OCI-LY3 (cell line): ENCODE results near the gene ACOXL.

Experiments used
- H2AFZ ChIP-seq: fragments of 200-600, 300-600 bp; shearing (Covaris generic); 2 replicates; pipeline ENCODE4 v1.6.0; 2014; ENCODE audit warnings: antibody characterized with exemption, low read depth, low read length
- H3K27ac ChIP-seq: fragments of 200-600, 300-600 bp; sonication (generic); 2 replicates; pipeline ENCODE4 v1.5.1; 2014; ENCODE audit warnings: mild to moderate bottlenecking, low read length, moderate library complexity, mixed read lengths
- H3K27me3 ChIP-seq: fragments of 200-600, 300-600 bp; sonication (generic); 2 replicates; pipeline ENCODE4 v1.6.1; 2014; ENCODE audit warnings: low read depth, low read length, mixed read lengths
- H3K36me3 ChIP-seq: fragments of 200-600, 300-600 bp; sonication (generic); replicated peaks from 2 replicates; pipeline ENCODE3; 2014; ENCODE audit warnings: low read depth, low read length, mixed read lengths
- H3K4me1 ChIP-seq: fragments of 300-600, 200-600 bp; sonication (generic); 2 replicates; pipeline ENCODE4 v1.6.1; 2014; ENCODE audit warnings: low read length, mixed read lengths
- H3K4me2 ChIP-seq: fragments of 200-600, 300-600 bp; sonication (generic); 2 replicates; pipeline ENCODE4 v1.6.1; 2014; ENCODE audit warnings: low read length, mixed read lengths
- H3K4me3 ChIP-seq: fragments of 300-600, 200-600 bp; sonication (generic); 2 replicates; pipeline ENCODE4 v1.5.1; 2014; ENCODE audit warnings: antibody characterized with exemption, mild to moderate bottlenecking, low read length, moderate library complexity
- H3K79me2 ChIP-seq: fragments of 300-600, 200-600 bp; shearing (Covaris generic); 2 replicates; pipeline ENCODE4 v1.6.1; 2014; ENCODE audit warnings: mild to moderate bottlenecking, low read length, mixed read lengths
- H3K9ac ChIP-seq: fragments of 300-600, 200-600 bp; shearing (Covaris generic); 2 replicates; pipeline ENCODE4 v1.6.0; 2014; ENCODE audit warnings: mild to moderate bottlenecking, low read length, moderate library complexity
- H3K9me3 ChIP-seq: fragments of 200-600, 300-600 bp; shearing (Covaris generic); 2 replicates; pipeline ENCODE4 v1.6.1; 2014; ENCODE audit warnings: low read length, mixed read lengths; ENCODE audit not compliant: insufficient read depth
- H4K20me1 ChIP-seq: fragments of 200-600, 300-600 bp; sonication (generic); 2 replicates; pipeline ENCODE4 v1.6.1; 2016; ENCODE audit warnings: low read length, mixed read lengths; ENCODE audit not compliant: insufficient read depth
- EZH2phosphoT487 ChIP-seq: fragments of 200-600 bp; shearing (Covaris generic); IDR thresholded peaks from 2 replicates; pipeline ENCODE4 v1.6.1; 2018; ENCODE audit warnings: antibody characterized with exemption, mixed run types, low read depth
- TF ChIP-seq, protein P1 (sequence below): fragments of 200-600, 300-600 bp; sonication (generic); IDR thresholded peaks from 2 replicates; pipeline ENCODE4 v1.5.1; 2014; ENCODE audit warnings: antibody characterized with exemption, low read length, low read depth

ACOXL gene

DNA sequence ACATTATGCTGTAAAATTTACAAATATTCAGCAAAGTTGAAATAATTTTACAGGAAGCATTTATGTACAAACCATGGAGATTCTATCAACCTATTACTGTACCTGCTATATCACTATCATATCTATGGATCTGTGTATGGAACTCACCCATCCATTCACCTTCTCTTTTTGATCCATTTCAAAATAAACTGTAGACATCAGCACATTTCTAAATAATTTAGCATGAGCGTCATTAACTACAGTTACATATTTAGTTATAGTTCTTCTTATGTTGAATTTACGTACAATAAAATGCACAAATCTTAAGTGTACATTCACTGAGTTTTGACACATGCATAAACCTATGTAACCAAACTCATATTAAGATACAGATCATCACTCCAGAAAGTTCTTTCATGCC, 260.5 kb downstream of the ACOXL start:
- Histone ChIP-seq H3K27ac (no peak overlapping the region), H3K4me1 (peaks cover 9% of the 10 kb centered on the region), H3K4me2 (no peak overlapping the region), H3K9ac (no peak overlapping the region), H4K20me1 (no peaks in the 10 kb centered on the region), H3K27me3 (peaks cover 34% of the 10 kb centered on the region), H3K9me3 (no peaks in the 10 kb centered on the region), H3K4me3 (no peak overlapping the region), H3K36me3 (no peaks in the 10 kb centered on the region), H3K79me2 (no peaks in the 10 kb centered on the region), H2AFZ (no peak overlapping the region)
- TF ChIP-seq EZH2phosphoT487 = no peak
- TF ChIP-seq, protein P1, sequence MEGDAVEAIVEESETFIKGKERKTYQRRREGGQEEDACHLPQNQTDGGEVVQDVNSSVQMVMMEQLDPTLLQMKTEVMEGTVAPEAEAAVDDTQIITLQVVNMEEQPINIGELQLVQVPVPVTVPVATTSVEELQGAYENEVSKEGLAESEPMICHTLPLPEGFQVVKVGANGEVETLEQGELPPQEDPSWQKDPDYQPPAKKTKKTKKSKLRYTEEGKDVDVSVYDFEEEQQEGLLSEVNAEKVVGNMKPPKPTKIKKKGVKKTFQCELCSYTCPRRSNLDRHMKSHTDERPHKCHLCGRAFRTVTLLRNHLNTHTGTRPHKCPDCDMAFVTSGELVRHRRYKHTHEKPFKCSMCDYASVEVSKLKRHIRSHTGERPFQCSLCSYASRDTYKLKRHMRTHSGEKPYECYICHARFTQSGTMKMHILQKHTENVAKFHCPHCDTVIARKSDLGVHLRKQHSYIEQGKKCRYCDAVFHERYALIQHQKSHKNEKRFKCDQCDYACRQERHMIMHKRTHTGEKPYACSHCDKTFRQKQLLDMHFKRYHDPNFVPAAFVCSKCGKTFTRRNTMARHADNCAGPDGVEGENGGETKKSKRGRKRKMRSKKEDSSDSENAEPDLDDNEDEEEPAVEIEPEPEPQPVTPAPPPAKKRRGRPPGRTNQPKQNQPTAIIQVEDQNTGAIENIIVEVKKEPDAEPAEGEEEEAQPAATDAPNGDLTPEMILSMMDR = no peak

DNA sequence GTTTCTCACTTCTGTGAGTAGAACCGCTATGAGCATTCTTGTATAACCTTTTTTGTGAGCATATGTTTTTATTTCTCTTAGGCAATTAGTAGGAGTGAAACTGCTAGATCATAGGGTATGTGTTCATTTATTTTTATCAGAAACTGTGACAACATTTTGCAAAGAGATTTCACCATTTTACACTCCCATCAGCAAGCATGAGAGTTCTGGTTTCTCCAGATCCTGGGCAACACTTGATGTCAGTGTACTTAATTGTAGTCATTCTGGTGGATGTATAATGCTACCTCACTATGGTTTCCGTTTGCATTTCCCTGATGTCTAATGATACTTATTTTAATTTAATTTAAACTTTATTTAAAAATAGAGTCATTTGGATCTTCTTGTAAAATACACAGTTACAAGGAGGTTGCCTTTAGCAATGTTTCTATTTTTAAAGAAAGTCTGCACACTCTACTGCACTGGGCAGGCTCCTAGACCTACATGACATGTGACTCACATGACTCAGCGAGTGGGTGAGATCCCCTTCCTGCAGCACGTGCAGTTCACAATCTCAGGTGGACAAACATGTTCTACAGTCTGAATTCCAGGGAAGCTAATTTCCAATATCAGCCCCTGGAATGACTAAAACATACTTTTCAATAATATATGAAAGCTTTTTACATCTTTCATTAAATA, 261.3 kb downstream of the ACOXL start:
- Histone ChIP-seq H3K9ac (no peak overlapping the region), H3K4me2 (peak overlapping the region; percentile 27; the same call in 1 of the 2 replicates), H4K20me1 (no peaks in the 10 kb centered on the region), H3K4me3 (no peak overlapping the region), H3K27me3 (peaks cover 41% of the 10 kb centered on the region), H3K27ac (no peak overlapping the region), H3K9me3 (no peaks in the 10 kb centered on the region), H3K79me2 (no peaks in the 10 kb centered on the region), H3K4me1 (peaks cover 9% of the 10 kb centered on the region), H3K36me3 (no peaks in the 10 kb centered on the region), H2AFZ (no peak overlapping the region)
- no peak for TF ChIP-seq EZH2phosphoT487
- TF ChIP-seq, protein P1 = no peak

DNA sequence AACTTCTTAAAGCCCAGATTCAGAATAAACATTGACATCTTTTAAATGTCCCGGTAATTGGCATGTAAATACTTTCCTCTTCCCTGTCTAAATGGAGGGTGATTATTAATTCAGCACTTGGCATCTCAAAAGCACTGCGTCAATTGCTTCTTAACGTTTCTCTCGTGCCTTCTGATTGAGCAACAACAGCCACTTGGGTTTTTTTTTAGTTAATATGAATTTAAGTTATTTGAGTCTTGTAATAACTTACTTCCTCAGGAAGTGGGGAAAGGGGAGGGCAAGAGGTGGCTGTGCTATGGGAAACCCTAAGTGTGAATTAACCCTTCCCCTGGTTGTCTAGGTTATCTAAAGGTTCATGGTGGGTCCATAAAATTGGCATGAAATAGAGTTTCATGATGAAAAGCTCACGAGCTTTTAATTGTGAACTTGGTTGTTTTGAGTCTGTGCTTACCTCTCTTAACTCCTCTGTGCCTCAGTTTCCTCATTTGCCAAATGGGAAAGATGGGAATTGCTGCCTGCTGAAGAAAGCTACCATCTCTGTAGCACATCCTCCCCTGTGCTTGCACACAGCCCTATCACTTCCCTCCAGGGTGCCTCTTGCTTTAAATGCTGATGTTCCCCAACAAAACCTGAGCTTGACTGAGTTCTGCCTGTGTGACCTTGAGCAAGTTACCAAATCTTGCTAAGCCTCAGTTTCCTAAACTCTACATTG, 262.0 kb downstream of the ACOXL start:
- H3K79me2 ChIP-seq = no peaks in the 10 kb centered on the region
- H2AFZ ChIP-seq = no peak overlapping the region
- no peak overlapping the region for H3K9ac ChIP-seq
- no peaks in the 10 kb centered on the region for H3K36me3 ChIP-seq
- peaks cover 45% of the 10 kb centered on the region for H3K27me3 ChIP-seq
- H3K4me1 ChIP-seq = peaks cover 9% of the 10 kb centered on the region
- TF ChIP-seq, protein P1 = no peak
- TF ChIP-seq EZH2phosphoT487 = no peak
- no peak overlapping the region for H3K4me3 ChIP-seq
- no peaks in the 10 kb centered on the region for H4K20me1 ChIP-seq
- no peaks in the 10 kb centered on the region for H3K9me3 ChIP-seq
- peak overlapping the region; percentile 27; the same call in 1 of the 2 replicates for H3K4me2 ChIP-seq
- H3K27ac ChIP-seq = no peak overlapping the region

DNA sequence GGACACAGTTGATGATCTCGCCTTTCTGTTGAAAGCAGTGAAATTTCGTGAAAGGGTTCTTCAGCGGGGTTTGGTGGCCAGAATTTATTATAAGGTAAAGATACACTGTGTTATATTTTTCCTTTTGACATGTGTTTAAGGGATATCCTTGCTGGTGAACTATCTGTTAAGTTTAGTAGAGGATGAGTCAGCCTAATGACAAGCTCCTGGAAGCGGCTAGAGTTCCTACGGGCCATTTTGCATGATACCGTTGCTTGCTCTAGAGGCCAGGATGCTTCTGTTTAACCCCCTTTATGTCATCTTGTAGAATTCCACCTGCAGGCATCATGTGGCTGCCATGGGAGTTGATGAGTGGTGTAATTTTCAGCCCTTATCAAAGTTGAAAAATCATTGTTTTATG, 263.5 kb downstream of the ACOXL start:
- no peak overlapping the region for H3K4me2 ChIP-seq
- peaks cover 9% of the 10 kb centered on the region for H3K4me1 ChIP-seq
- no peak overlapping the region for H3K9ac ChIP-seq
- H4K20me1 ChIP-seq = no peaks in the 10 kb centered on the region
- no peaks in the 10 kb centered on the region for H3K79me2 ChIP-seq
- no peaks in the 10 kb centered on the region for H3K36me3 ChIP-seq
- H3K9me3 ChIP-seq = no peaks in the 10 kb centered on the region
- H3K27ac ChIP-seq = no peak overlapping the region
- no peak overlapping the region for H3K4me3 ChIP-seq
- TF ChIP-seq, protein P1 = no peak
- no peak for TF ChIP-seq EZH2phosphoT487
- peaks cover 57% of the 10 kb centered on the region for H3K27me3 ChIP-seq
- no peak overlapping the region for H2AFZ ChIP-seq
